ENCODE results near the gene UNC79. TPM values are rescaled to one million over a fixed set of nuclear protein-coding genes. Genes with fewer than 3 reads are reported as not detected.
"Not testable (repeated sequence)": the region's sequence is repeated elsewhere in the genome, so short reads cannot be mapped to it uniquely, and the experiment has no call there.

Gene UNC79
- 10 to 100 TPM in 1 of 2 donors, 1 to 10 TPM in 1; 6.0 to 14.4 TPM for total RNA-seq
- polyA plus RNA-seq (2013, experiment 1 of 2), result 3.0 TPM
- polyA plus RNA-seq (2013, experiment 2 of 2), result 3.1 TPM
- long read RNA-seq, experiment 1, partial matches to known transcripts, result 9 of 11 reads
- long read RNA-seq, experiment 1, other reads (novel, unspliced or antisense), result 2 of 11 reads
- long read RNA-seq, experiment 2, partial matches to known transcripts, result 22 of 30 reads
- long read RNA-seq, experiment 2, other reads (novel, unspliced or antisense), result 5 of 30 reads
- long read RNA-seq, experiment 3, transcript UNC79-204 (4 exons, 3,714 nt), result major isoform, 6 of 126 reads
- long read RNA-seq, experiment 3, partial matches to known transcripts, result 114 of 126 reads
- long read RNA-seq, experiment 3, other reads (novel, unspliced or antisense), result 6 of 126 reads
- long read RNA-seq, experiment 4, partial matches to known transcripts, result 56 of 59 reads
- long read RNA-seq, experiment 4, other reads (novel, unspliced or antisense), result 1 of 59 reads

GRCh38 chr14:93430315-93431035, at the start of gene UNC79:
Gene UNC79 (plus strand): TSS chr14:93430939. CDS start chr14:93431030, 91 bp downstream.
- 0 to 1% methylated on average over 7 to 45 of the region's 51 CpGs for WGBS, 2 experiments (ENCODE audit: insufficient coverage in 1 of 2, insufficient read length in 1 of 2)
- H3K27ac ChIP-seq (ENCODE audit: low read depth, low read length), result no peak within 1 kb of the TSS

GRCh38 chr14:93381644-93382043, 49.1 kb upstream of the UNC79 start:
- Histone ChIP-seq H3K4me3 (ENCODE audit: low read length) (no peak overlapping the region), H3K9me3 (ENCODE audit: control insufficient read depth, low read length) (no peaks in the 10 kb centered on the region), H3K27me3 (ENCODE audit: control insufficient read depth, insufficient read depth, low read length, poor library complexity, severe bottlenecking) (no peaks in the 10 kb centered on the region), H3K36me3 (ENCODE audit: control insufficient read depth, insufficient read depth, low read length) (no peaks in the 10 kb centered on the region), H3K4me1 (ENCODE audit: control insufficient read depth, insufficient read depth, low read length) (peaks cover 7% of the 10 kb centered on the region), H3K9ac (ENCODE audit: extremely low read depth, low read length, poor library complexity, severe bottlenecking) (no peak overlapping the region), H3K27ac (ENCODE audit: low read depth, low read length) (no peak overlapping the region)
- no peak for DNase-seq
- Mint-ChIP-seq H3K4me3 (no peak overlapping the region), H3K27ac (no peak overlapping the region), H3K4me1 (peaks cover 20% of the 10 kb centered on the region), H3K27me3 (ENCODE audit: insufficient read depth) (peaks cover 4% of the 10 kb centered on the region), H3K9me3 (peaks cover 6% of the 10 kb centered on the region), H3K36me3 (ENCODE audit: low read depth) (no peaks in the 10 kb centered on the region)
- WGBS, 2 experiments (ENCODE audit: insufficient coverage in 1 of 2, insufficient read length in 1 of 2), result 86 to 100% methylated on average over 1 of the region's 1 CpG
- TF ChIP-seq CTCF (conservative IDR thresholded peaks at IDR 0.05), result no peak

More at GRCh38 chr14:93430315-93431035, at the start of gene UNC79:
- Mint-ChIP-seq H3K4me1 (peaks cover 8% of the 10 kb centered on the region), H3K4me3 (peak within 1 kb of the TSS; percentile 76), H3K9me3 (peaks cover 13% of the 10 kb centered on the region), H3K27me3 (ENCODE audit: insufficient read depth) (peaks cover 21% of the 10 kb centered on the region), H3K27ac (no peak within 1 kb of the TSS), H3K36me3 (ENCODE audit: low read depth) (peaks cover 3% of the 10 kb centered on the region)
- peaks cover 13% of the 10 kb centered on the region for H3K27me3 ChIP-seq (ENCODE audit: control insufficient read depth, insufficient read depth, low read length, poor library complexity, severe bottlenecking)
- TF ChIP-seq CTCF (conservative IDR thresholded peaks at IDR 0.05), result no peak
- H3K4me3 ChIP-seq (ENCODE audit: low read length), result peak within 1 kb of the TSS; percentile 83
- peaks cover 13% of the 10 kb centered on the region for H3K9me3 ChIP-seq (ENCODE audit: control insufficient read depth, low read length)
- no peaks in the 10 kb centered on the region for H3K36me3 ChIP-seq (ENCODE audit: control insufficient read depth, insufficient read depth, low read length)
- no peak within 1 kb of the TSS for H3K9ac ChIP-seq (ENCODE audit: extremely low read depth, low read length, poor library complexity, severe bottlenecking)
- H3K4me1 ChIP-seq (ENCODE audit: control insufficient read depth, insufficient read depth, low read length), result no peaks in the 10 kb centered on the region
- peak; percentile 88 for DNase-seq

GRCh38 chr14:93384256-93384655, 46.5 kb upstream of the UNC79 start:
- not testable (repeated sequence) for H3K36me3 ChIP-seq (ENCODE audit: control insufficient read depth, insufficient read depth, low read length); H3K4me1 Mint-ChIP-seq; H3K9me3 Mint-ChIP-seq; H3K4me3 Mint-ChIP-seq; H3K27ac ChIP-seq (ENCODE audit: low read depth, low read length); H3K36me3 Mint-ChIP-seq (ENCODE audit: low read depth); DNase-seq; H3K4me1 ChIP-seq (ENCODE audit: control insufficient read depth, insufficient read depth, low read length); H3K27me3 ChIP-seq (ENCODE audit: control insufficient read depth, insufficient read depth, low read length, poor library complexity, severe bottlenecking); H3K9me3 ChIP-seq (ENCODE audit: control insufficient read depth, low read length); H3K27ac Mint-ChIP-seq; H3K4me3 ChIP-seq (ENCODE audit: low read length); H3K27me3 Mint-ChIP-seq (ENCODE audit: insufficient read depth); H3K9ac ChIP-seq (ENCODE audit: extremely low read depth, low read length, poor library complexity, severe bottlenecking)
- 86 to 100% methylated on average over 1 of the region's 1 CpG for WGBS, 2 experiments (ENCODE audit: insufficient coverage in 1 of 2, insufficient read length in 1 of 2)
